B cell (primary cell): ENCODE data around the gene PLEKHH1.

Source experiments
- CTCF ChIP-seq: fragments of 200-600 bp; IDR thresholded peaks from one replicate; pipeline ENCODE4 v1.8.0; 2022; ENCODE audit warnings: antibody characterized with exemption, mild to moderate bottlenecking
- EZH2 ChIP-seq: IDR thresholded peaks from 2 replicates; pipeline ENCODE4 v1.6.1; 2012; ENCODE audit warnings: borderline replicate concordance, low read depth, mild to moderate bottlenecking, moderate library complexity, low read length; ENCODE audit not compliant: insufficient read depth, poor library complexity, severe bottlenecking

GRCh38 chr14:67564236-67564635 lies 31.1 kb downstream of the PLEKHH1 start:
- TF ChIP-seq CTCF: no peak
- TF ChIP-seq EZH2: no peak
